Gastroesophageal sphincter (tissue), 3 donors: ENCODE results near the gene CDKL2.

Experiments used
- CTCF ChIP-seq, 4 experiments: fragments of 200-600 bp in 2 of 4; fragments of 450-650 bp in 2 of 4; sonication (generic) in 1 of 4; IDR thresholded peaks; one replicate each; pipeline ENCODE4 v1.5.1; 2017 to 2019; ENCODE audit warnings: antibody characterized with exemption in 4 of 4, mild to moderate bottlenecking in 2 of 4, moderate library complexity in 2 of 4
- EP300 ChIP-seq: sonication (generic); formaldehyde crosslinking; IDR thresholded peaks from one replicate; pipeline ENCODE4 v1.6.1; 2017; ENCODE audit warnings: antibody characterized with exemption, mild to moderate bottlenecking
- POLR2A ChIP-seq, 2 donors: fragments of 450-650 bp; IDR thresholded peaks; one replicate each; pipeline ENCODE4 v1.6.1; 2017; ENCODE audit warnings: antibody characterized with exemption in 2 of 2, mild to moderate bottlenecking in 2 of 2, moderate library complexity in 1 of 2

- no peak for TF ChIP-seq EP300
- TF ChIP-seq CTCF (IDR thresholded peaks at IDR 0.05): no peak
- no peak for TF ChIP-seq POLR2A (IDR thresholded peaks at IDR 0.05)
Observed at GRCh38 chr4:75668596-75668995, 38.3 kb upstream of the CDKL2 start.
